ENCODE data around the gene MACROD2. TPM values are rescaled to one million over a fixed set of nuclear protein-coding genes. Genes with fewer than 3 reads are reported as not detected.

MACROD2 gene
- total RNA-seq, 1 experiment from 2014 or later: 3.7 TPM

- ATAC-seq: no peak
Measured at GRCh38 chr20:15708984-15709598, 1713.8 kb downstream of the MACROD2 start.

GRCh38 chr20:15710636-15711035 lies 1715.3 kb downstream of the MACROD2 start:
- Histone ChIP-seq H3K36me3 (ENCODE audit: control insufficient read depth in 1 of 2, insufficient read depth in 2 of 2, low read length in 2 of 2) (no peaks in the 10 kb centered on the region), H3K9me3 (ENCODE audit: control insufficient read depth in 1 of 2, insufficient read depth in 1 of 2, low read depth in 1 of 2, low read length in 2 of 2) (peaks cover 7 to 8% of the 10 kb centered on the region in 2 experiments; a peak in 2 of 4 replicates), H3K79me2 (ENCODE audit: insufficient read depth, low read length) (no peaks in the 10 kb centered on the region), H3K27ac (ENCODE audit: low read depth, low read length) (no peak overlapping the region), H3K9me2 (ENCODE audit: insufficient read depth) (no peaks in the 10 kb centered on the region), H3K27me3 (ENCODE audit: insufficient read depth, low read length) (no peaks in the 10 kb centered on the region), H3K4me1 (ENCODE audit: control insufficient read depth in 1 of 2, insufficient read depth in 2 of 2, low read length in 2 of 2) (no peaks in the 10 kb centered on the region), H2AFZ (ENCODE audit: low read depth, low read length, poor library complexity, severe bottlenecking) (no peak overlapping the region), H4K20me1 (ENCODE audit: insufficient read depth) (no peaks in the 10 kb centered on the region), H3K9ac (ENCODE audit: low read length) (no peak overlapping the region), H3K4me3 (replicated peaks in 1 of 2; ENCODE audit: low read depth in 1 of 2, low read length in 2 of 2) (no peak overlapping the region), H3K4me2 (ENCODE audit: low read length) (no peak overlapping the region)
- no TSS peak for BruUV-seq (replicated peaks)
- ChIA-PET RAD21 (ENCODE audit: low non-redundant PET in 1 of 2, low total read pairs in 2 of 2, uncharacterized antibody in 2 of 2, unreplicated experiment in 2 of 2) (no interaction called here), CTCF (no interaction called here), POLR2A (no interaction called here)
- ATAC-seq: no peak
- no peak for DNase-seq (ENCODE audit: low read depth, low spot score)
- intact Hi-C loops (cut with micrococcal nuclease): no loop called here
- no peak for TF ChIP-seq CBX3 (IDR thresholded peaks at IDR 0.05; ENCODE audit: low read depth)
- TF ChIP-seq CEBPB (IDR thresholded peaks at IDR 0.05; ENCODE audit: low read depth): no peak
- TF ChIP-seq EGR1 (IDR thresholded peaks at IDR 0.05; ENCODE audit: low read depth): no peak
- TF ChIP-seq, protein P1, sequence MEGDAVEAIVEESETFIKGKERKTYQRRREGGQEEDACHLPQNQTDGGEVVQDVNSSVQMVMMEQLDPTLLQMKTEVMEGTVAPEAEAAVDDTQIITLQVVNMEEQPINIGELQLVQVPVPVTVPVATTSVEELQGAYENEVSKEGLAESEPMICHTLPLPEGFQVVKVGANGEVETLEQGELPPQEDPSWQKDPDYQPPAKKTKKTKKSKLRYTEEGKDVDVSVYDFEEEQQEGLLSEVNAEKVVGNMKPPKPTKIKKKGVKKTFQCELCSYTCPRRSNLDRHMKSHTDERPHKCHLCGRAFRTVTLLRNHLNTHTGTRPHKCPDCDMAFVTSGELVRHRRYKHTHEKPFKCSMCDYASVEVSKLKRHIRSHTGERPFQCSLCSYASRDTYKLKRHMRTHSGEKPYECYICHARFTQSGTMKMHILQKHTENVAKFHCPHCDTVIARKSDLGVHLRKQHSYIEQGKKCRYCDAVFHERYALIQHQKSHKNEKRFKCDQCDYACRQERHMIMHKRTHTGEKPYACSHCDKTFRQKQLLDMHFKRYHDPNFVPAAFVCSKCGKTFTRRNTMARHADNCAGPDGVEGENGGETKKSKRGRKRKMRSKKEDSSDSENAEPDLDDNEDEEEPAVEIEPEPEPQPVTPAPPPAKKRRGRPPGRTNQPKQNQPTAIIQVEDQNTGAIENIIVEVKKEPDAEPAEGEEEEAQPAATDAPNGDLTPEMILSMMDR (IDR thresholded peaks at IDR 0.05 in 2 of 3, conservative IDR thresholded peaks at IDR 0.05 in 1 of 3; ENCODE audit: borderline replicate concordance in 1 of 3, insufficient read depth in 1 of 3, low read depth in 2 of 3, low read length in 2 of 3): no peak
- TF ChIP-seq, protein P2, sequence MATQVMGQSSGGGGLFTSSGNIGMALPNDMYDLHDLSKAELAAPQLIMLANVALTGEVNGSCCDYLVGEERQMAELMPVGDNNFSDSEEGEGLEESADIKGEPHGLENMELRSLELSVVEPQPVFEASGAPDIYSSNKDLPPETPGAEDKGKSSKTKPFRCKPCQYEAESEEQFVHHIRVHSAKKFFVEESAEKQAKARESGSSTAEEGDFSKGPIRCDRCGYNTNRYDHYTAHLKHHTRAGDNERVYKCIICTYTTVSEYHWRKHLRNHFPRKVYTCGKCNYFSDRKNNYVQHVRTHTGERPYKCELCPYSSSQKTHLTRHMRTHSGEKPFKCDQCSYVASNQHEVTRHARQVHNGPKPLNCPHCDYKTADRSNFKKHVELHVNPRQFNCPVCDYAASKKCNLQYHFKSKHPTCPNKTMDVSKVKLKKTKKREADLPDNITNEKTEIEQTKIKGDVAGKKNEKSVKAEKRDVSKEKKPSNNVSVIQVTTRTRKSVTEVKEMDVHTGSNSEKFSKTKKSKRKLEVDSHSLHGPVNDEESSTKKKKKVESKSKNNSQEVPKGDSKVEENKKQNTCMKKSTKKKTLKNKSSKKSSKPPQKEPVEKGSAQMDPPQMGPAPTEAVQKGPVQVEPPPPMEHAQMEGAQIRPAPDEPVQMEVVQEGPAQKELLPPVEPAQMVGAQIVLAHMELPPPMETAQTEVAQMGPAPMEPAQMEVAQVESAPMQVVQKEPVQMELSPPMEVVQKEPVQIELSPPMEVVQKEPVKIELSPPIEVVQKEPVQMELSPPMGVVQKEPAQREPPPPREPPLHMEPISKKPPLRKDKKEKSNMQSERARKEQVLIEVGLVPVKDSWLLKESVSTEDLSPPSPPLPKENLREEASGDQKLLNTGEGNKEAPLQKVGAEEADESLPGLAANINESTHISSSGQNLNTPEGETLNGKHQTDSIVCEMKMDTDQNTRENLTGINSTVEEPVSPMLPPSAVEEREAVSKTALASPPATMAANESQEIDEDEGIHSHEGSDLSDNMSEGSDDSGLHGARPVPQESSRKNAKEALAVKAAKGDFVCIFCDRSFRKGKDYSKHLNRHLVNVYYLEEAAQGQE (IDR thresholded peaks at IDR 0.05; ENCODE audit: low read depth): no peak
- TF ChIP-seq ZFX (IDR thresholded peaks at IDR 0.05): no peak
- no peak for TF ChIP-seq SP1 (IDR thresholded peaks at IDR 0.05; ENCODE audit: low read depth)
- TF ChIP-seq ELF1 (IDR thresholded peaks at IDR 0.05; ENCODE audit: borderline replicate concordance, low read depth): no peak

More at GRCh38 chr20:15708984-15709598, 1713.8 kb downstream of the MACROD2 start:
- Histone ChIP-seq H3K4me1 (ENCODE audit: control insufficient read depth in 1 of 2, insufficient read depth in 2 of 2, low read length in 2 of 2) (no peaks in the 10 kb centered on the region), H3K4me3 (replicated peaks in 1 of 2; ENCODE audit: low read depth in 1 of 2, low read length in 2 of 2) (no peak overlapping the region), H2AFZ (ENCODE audit: low read depth, low read length, poor library complexity, severe bottlenecking) (no peak overlapping the region), H3K36me3 (ENCODE audit: control insufficient read depth in 1 of 2, insufficient read depth in 2 of 2, low read length in 2 of 2) (no peaks in the 10 kb centered on the region), H3K4me2 (ENCODE audit: low read length) (no peak overlapping the region), H3K9me2 (ENCODE audit: insufficient read depth) (no peaks in the 10 kb centered on the region), H3K79me2 (ENCODE audit: insufficient read depth, low read length) (no peaks in the 10 kb centered on the region), H4K20me1 (ENCODE audit: insufficient read depth) (no peaks in the 10 kb centered on the region), H3K9me3 (ENCODE audit: control insufficient read depth in 1 of 2, insufficient read depth in 1 of 2, low read depth in 1 of 2, low read length in 2 of 2) (peaks cover 7 to 8% of the 10 kb centered on the region in 2 experiments; a peak in 2 of 4 replicates), H3K27ac (ENCODE audit: low read depth, low read length) (no peak overlapping the region), H3K27me3 (ENCODE audit: insufficient read depth, low read length) (no peaks in the 10 kb centered on the region), H3K9ac (ENCODE audit: low read length) (no peak overlapping the region)
- no peak for DNase-seq (ENCODE audit: low read depth, low spot score)
- TF ChIP-seq, protein P1 (IDR thresholded peaks at IDR 0.05 in 2 of 3, conservative IDR thresholded peaks at IDR 0.05 in 1 of 3; ENCODE audit: borderline replicate concordance in 1 of 3, insufficient read depth in 1 of 3, low read depth in 2 of 3, low read length in 2 of 3): peak in 2 of 3 experiments; percentile 36 to 46; a peak in 4 of 6 replicates
- TF ChIP-seq YY1 (IDR thresholded peaks at IDR 0.05; ENCODE audit: extremely low read depth, insufficient replicate concordance, low read depth, low read length): no peak
- intact Hi-C loops (cut with micrococcal nuclease): no loop called here
- CTCF ChIA-PET: no interaction called here
- POLR2A ChIA-PET: no interaction called here
- BruUV-seq (replicated peaks): no TSS peak
- RAD21 ChIA-PET (ENCODE audit: low non-redundant PET in 1 of 2, low total read pairs in 2 of 2, uncharacterized antibody in 2 of 2, unreplicated experiment in 2 of 2): no interaction called here

Data from HCT116 (cell line).